ENCODE data around the gene ARSG.

The ARSG gene

DNA sequence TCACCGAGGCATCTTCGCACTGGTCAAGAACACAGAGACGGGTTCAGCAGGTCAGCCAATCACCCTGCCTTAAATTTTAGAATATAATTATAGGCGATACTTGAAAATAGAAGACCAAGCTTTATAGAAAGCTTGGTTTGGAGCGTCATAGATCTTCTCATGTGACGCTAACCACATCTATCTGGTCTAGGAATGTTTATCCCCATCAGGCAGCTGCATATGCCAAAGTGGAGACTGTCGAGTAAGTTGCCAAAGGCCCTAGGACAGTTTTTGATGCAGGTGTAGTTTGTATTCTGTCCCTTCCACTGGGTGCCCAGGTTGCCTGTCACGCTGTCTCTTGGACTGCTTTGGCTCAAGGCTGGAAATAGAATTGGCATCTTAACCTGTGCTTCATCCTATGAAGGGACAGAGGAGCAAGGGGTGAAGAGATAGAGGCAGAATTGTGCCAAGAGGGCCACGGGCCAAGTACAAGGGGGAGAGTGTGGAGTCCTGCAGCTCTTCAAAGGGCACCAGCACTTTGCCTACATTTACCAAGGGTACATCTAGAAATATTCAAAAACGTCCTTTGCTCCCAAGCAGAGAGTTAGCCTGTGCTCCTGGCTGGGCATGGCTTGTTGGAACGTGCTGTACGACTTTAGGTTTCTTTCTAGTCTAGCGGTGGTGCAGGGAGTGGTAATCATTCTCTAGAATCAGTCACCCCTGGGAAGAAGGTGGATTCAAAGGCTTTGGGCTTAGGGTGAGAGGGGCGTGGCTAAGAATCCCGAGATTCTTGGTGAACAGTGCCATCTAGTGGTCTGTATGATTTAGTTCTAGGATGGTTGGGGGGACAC is 171.3 kb downstream of the ARSG start:
- 0 out of 2 replicates have a peak overlapping the region, but pooled peaks have one; percentile 14 for H3K27ac ChIP-seq
- TF ChIP-seq CTCF (conservative IDR thresholded peaks at IDR 0.05) = peak; percentile 77

GRCh38 chr17:68463211-68464019 is 172.1 kb downstream of the ARSG start:
- TF ChIP-seq CTCF (conservative IDR thresholded peaks at IDR 0.05) = peak; percentile 43
- H3K27ac ChIP-seq = no peak overlapping the region

DNA sequence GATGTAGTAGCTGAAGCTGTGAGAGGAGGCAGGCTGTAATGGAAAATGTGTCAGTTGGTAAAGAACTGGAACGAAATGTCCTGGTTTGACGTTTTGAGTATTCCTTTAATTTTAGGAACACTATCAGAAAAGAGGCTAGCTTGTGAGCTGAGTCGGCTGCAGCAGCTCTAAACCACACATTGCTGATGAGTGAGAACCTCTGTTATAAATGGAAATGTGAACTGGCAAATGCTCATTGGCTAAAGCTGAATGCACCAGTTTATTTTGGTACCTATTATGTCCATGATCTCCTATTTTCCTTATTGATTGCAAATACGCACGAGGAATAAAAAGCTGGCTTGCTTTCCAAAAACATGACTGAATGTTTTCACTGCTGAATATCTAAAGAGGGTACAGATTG is 177.0 kb downstream of the ARSG start:
- TF ChIP-seq CTCF (conservative IDR thresholded peaks at IDR 0.05) = no peak
- no peak overlapping the region for H3K27ac ChIP-seq

DNA sequence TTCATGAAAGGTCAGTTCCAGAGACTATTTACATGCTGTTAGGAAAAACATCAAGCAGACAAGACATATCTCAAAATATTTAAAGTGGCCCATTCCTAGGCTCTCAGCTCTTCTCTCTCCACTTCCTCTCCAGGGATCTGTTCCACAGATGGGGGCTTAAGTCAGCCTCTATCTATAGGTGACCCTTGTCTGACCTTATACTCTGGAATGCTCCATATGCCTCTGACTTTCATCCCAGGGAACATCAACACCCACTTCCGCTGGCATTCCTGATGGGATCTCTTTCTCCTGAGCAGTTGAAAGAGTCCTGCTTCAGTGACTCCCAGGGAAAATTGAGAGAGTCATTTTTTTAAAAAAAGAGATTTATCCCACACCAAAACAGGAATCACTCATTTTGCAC is 177.5 kb downstream of the ARSG start:
- H3K27ac ChIP-seq = no peak overlapping the region

More for the DNA sequence above, 177.5 kb downstream of the ARSG start:
- no peak for TF ChIP-seq CTCF (conservative IDR thresholded peaks at IDR 0.05)

Data from VCaP (cell line).